ENCODE measurements around the gene S100A1. TPM values are rescaled to one million over a fixed set of nuclear protein-coding genes. Genes with fewer than 3 reads are reported as not detected.
A peak's percentile ranks its signal among the peaks of the same experiment; 100 is the strongest.

Gene S100A1
- total and polyA plus RNA-seq, 2 donors from 2014 or later, result 83.1 to 332 TPM

DNA sequence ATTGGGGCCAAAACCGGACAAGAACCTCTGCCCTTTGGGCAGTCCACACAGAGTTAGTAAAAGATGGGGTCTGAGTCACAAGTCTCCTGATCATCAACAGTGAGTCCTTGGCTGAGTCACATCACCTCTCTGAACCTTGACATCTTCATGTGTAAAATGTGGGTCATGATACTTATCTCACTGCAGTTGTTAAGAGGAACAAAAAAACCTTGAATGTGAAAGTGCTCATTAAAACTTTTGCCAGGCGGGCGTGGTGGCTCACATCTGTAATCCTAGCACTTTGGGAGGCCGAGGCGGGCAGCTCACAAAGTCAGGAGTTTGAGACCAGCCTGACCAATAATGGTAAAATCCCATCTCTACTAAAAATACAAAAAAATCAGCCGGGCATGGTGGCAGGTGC lies 31.0 kb upstream of the S100A1 start:
- Histone ChIP-seq H3K9me3 (ENCODE audit: control insufficient read depth in 2 of 3, insufficient read depth in 1 of 3, low read length in 3 of 3) (no peaks in the 10 kb centered on the region), H3K36me3 (ENCODE audit: control insufficient read depth in 2 of 3, insufficient read depth in 3 of 3, low read length in 3 of 3) (no peaks in the 10 kb centered on the region), H3K4me1 (ENCODE audit: control insufficient read depth in 2 of 3, insufficient read depth in 2 of 3, low read depth in 1 of 3, low read length in 3 of 3) (no peaks in the 10 kb centered on the region), H3K27me3 (ENCODE audit: control insufficient read depth, insufficient read depth, low read length) (no peaks in the 10 kb centered on the region), H3K9ac (ENCODE audit: low read length in 3 of 3) (no peak overlapping the region), H3K27ac (ENCODE audit: low read depth in 2 of 2, low read length in 2 of 2) (no peak overlapping the region), H3K4me3 (ENCODE audit: low read length in 3 of 3) (no peak overlapping the region)
- TF ChIP-seq, protein P1, sequence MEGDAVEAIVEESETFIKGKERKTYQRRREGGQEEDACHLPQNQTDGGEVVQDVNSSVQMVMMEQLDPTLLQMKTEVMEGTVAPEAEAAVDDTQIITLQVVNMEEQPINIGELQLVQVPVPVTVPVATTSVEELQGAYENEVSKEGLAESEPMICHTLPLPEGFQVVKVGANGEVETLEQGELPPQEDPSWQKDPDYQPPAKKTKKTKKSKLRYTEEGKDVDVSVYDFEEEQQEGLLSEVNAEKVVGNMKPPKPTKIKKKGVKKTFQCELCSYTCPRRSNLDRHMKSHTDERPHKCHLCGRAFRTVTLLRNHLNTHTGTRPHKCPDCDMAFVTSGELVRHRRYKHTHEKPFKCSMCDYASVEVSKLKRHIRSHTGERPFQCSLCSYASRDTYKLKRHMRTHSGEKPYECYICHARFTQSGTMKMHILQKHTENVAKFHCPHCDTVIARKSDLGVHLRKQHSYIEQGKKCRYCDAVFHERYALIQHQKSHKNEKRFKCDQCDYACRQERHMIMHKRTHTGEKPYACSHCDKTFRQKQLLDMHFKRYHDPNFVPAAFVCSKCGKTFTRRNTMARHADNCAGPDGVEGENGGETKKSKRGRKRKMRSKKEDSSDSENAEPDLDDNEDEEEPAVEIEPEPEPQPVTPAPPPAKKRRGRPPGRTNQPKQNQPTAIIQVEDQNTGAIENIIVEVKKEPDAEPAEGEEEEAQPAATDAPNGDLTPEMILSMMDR (IDR thresholded peaks at IDR 0.05; ENCODE audit: borderline replicate concordance, extremely low read depth, insufficient read depth), result no peak
- peak in 1 of 5 donors; percentile 37 for DNase-seq
- FAIRE-seq, result no peak
- intact Hi-C loops (cut with DNase I), result no loop called here

GRCh38 chr1:153598309-153599172 lies 29.7 kb upstream of the S100A1 start:
- Histone ChIP-seq H3K27ac (ENCODE audit: low read depth in 2 of 2, low read length in 2 of 2) (no peak overlapping the region), H3K27me3 (ENCODE audit: control insufficient read depth, insufficient read depth, low read length) (no peaks in the 10 kb centered on the region), H3K9ac (ENCODE audit: low read length in 3 of 3) (no peak overlapping the region), H3K4me1 (ENCODE audit: control insufficient read depth in 2 of 3, insufficient read depth in 2 of 3, low read depth in 1 of 3, low read length in 3 of 3) (no peaks in the 10 kb centered on the region), H3K36me3 (ENCODE audit: control insufficient read depth in 2 of 3, insufficient read depth in 3 of 3, low read length in 3 of 3) (no peaks in the 10 kb centered on the region), H3K9me3 (ENCODE audit: control insufficient read depth in 2 of 3, insufficient read depth in 1 of 3, low read length in 3 of 3) (no peaks in the 10 kb centered on the region), H3K4me3 (ENCODE audit: low read length in 3 of 3) (no peak overlapping the region)
- DNase-seq (peak in 4 of 5 donors; percentile 43 to 80 (median 58)), FAIRE-seq (no peak)
- TF ChIP-seq, protein P1 (IDR thresholded peaks at IDR 0.05; ENCODE audit: borderline replicate concordance, extremely low read depth, insufficient read depth), result no peak
- intact Hi-C loops (cut with DNase I), result no loop called here

- TF ChIP-seq, protein P1 (IDR thresholded peaks at IDR 0.05; ENCODE audit: borderline replicate concordance, extremely low read depth, insufficient read depth), result no peak
- no peak overlapping the region for H3K27ac ChIP-seq (ENCODE audit: low read depth in 2 of 2, low read length in 2 of 2)
- no peak overlapping the region for H3K4me3 ChIP-seq (ENCODE audit: low read length in 3 of 3)
- no peaks in the 10 kb centered on the region for H3K4me1 ChIP-seq (ENCODE audit: control insufficient read depth in 2 of 3, insufficient read depth in 2 of 3, low read depth in 1 of 3, low read length in 3 of 3)
- no peaks in the 10 kb centered on the region for H3K27me3 ChIP-seq (ENCODE audit: control insufficient read depth, insufficient read depth, low read length)
- H3K9me3 ChIP-seq (ENCODE audit: control insufficient read depth in 2 of 3, insufficient read depth in 1 of 3, low read length in 3 of 3), result no peaks in the 10 kb centered on the region
- no peak for DNase-seq
- H3K36me3 ChIP-seq (ENCODE audit: control insufficient read depth in 2 of 3, insufficient read depth in 3 of 3, low read length in 3 of 3), result no peaks in the 10 kb centered on the region
- no peak overlapping the region for H3K9ac ChIP-seq (ENCODE audit: low read length in 3 of 3)
- FAIRE-seq, result no peak
- intact Hi-C loops (cut with DNase I), result no loop called here
These were observed 28.4 kb upstream of the S100A1 start for GRCh38 chr1:153599847-153600246.

Data from kidney (tissue), 14 donors.